Measurements from ENCODE around the gene KCNA4. TPM values are rescaled to one million over a fixed set of nuclear protein-coding genes. Genes with fewer than 3 reads are reported as not detected.

The KCNA4 gene
- total and polyA plus RNA-seq, 11 donors = 1.7 to 12.2 (median 6.8) TPM

GRCh38 chr11:29962243-29962642 lies 54.6 kb downstream of the KCNA4 start:
- TF ChIP-seq POLR2A (IDR thresholded peaks at IDR 0.05) = no peak
- peak in 4 of 12 donors; percentile 5 to 43 (median 20) for TF ChIP-seq CTCF (IDR thresholded peaks at IDR 0.05)
- peaks cover 0 to 6% (median 0%) of the 10 kb centered on the region in 12 donors for H3K4me1 ChIP-seq
- no peak overlapping the region for H3K27ac ChIP-seq
- no peak overlapping the region for H3K4me3 ChIP-seq
- no peaks in the 10 kb centered on the region for H3K9me3 ChIP-seq
- H3K36me3 ChIP-seq = no peaks in the 10 kb centered on the region
- DNase-seq (no peak), ATAC-seq (no peak)
- WGBS, 4 donors = 74 to 89% (median 80%) methylated on average over 2 of the region's 2 CpGs
- no peaks in the 10 kb centered on the region for H3K27me3 ChIP-seq
- intact Hi-C loops (cut with DNase I) = no loop called here

Other genes with a start within 250 kb of the KCNA4 start
- not detected for gene FSHB, start 214.0 kb upstream of the KCNA4 start, total RNA-seq
- not detected for gene FSHB, start 214.0 kb upstream of the KCNA4 start, polyA plus RNA-seq